B cell (primary cell): Measurements from ENCODE around the gene PRTN3. TPM values are rescaled to one million over a fixed set of nuclear protein-coding genes. Genes with fewer than 3 reads are reported as not detected.

Source experiments
- ATAC-seq: fragments of 200-7000 bp; cut with Tn5 transposase; one replicate; pipeline ENCODE4 v1.10.0; 2021; ENCODE audit warnings: low read depth, mild to moderate bottlenecking, moderate number of reproducible peaks, moderate library complexity
- CTCF ChIA-PET: fragments of 350-600 bp; sonication (Branson Sonifier 250); formaldehyde crosslinking; loops from one replicate; lab custom pipeline; 2021; ENCODE audit warnings: antibody characterized with exemption, inconsistent platforms; lab: Charles Lee
- POLR2A ChIA-PET: fragments of 350-600 bp; sonication (Branson Sonifier 250); formaldehyde crosslinking; loops from one replicate; lab custom pipeline; 2021; ENCODE audit warnings: antibody characterized with exemption; lab: Charles Lee
- DNase-seq: peaks from one replicate; pipeline ENCODE4 v3.0.0; 2013
- H2AFZ ChIP-seq: 2 replicates; pipeline ENCODE4 v1.6.1; 2012; ENCODE audit warnings: mild to moderate bottlenecking, low read depth, low read length; ENCODE audit not compliant: insufficient read depth, poor library complexity, severe bottlenecking
- H3K27ac ChIP-seq, 2 donors: 1 replicate in 1 of 2; 2 replicates in 1 of 2; pipeline ENCODE4 v1.5.1; 2012 to 2013; ENCODE audit warnings: low read length in 2 of 2, mild to moderate bottlenecking in 2 of 2, moderate library complexity in 1 of 2
- H3K27me3 ChIP-seq, 4 experiments: fragments of 200-600 bp in 1 of 4; sonication (generic) in 1 of 4; replicated peaks in 1 of 4; 1 replicate in 2 of 4; 2 replicates in 2 of 4; pipeline versions ENCODE4 v1.6.1 to v1.7.0; 2013 to 2016; ENCODE audit warnings: low read length in 3 of 4, mild to moderate bottlenecking in 2 of 4, mixed read lengths in 1 of 4, moderate library complexity in 1 of 4; ENCODE audit not compliant: insufficient read depth in 4 of 4, control insufficient read depth in 3 of 4; ENCODE audit errors: control extremely low read depth in 1 of 4
- H3K36me3 ChIP-seq, 2 experiments: replicated peaks in 1 of 2; 1 replicate in 1 of 2; 2 replicates in 1 of 2; pipeline versions ENCODE4 v1.6.1 to v1.7.1; 2013; ENCODE audit warnings: low read length in 1 of 2; ENCODE audit not compliant: insufficient read depth in 2 of 2, control insufficient read depth in 1 of 2; ENCODE audit errors: control extremely low read depth in 1 of 2, extremely low read depth in 1 of 2
- H3K4me1 ChIP-seq, 2 donors: fragments of 200-600 bp in 1 of 2; sonication (generic) in 1 of 2; 1 replicate in 1 of 2; 2 replicates in 1 of 2; pipeline versions ENCODE4 v1.5.1 to v1.6.1; 2013 to 2017; ENCODE audit warnings: low read length in 2 of 2; ENCODE audit not compliant: control insufficient read depth in 2 of 2, insufficient read depth in 2 of 2
- H3K4me2 ChIP-seq: replicated peaks from 2 replicates; pipeline ENCODE3; 2012; ENCODE audit warnings: mild to moderate bottlenecking, low read depth, low read length; ENCODE audit not compliant: poor library complexity, severe bottlenecking
- H3K4me3 ChIP-seq, 5 experiments: fragments of 200-600 bp in 1 of 5; sonication (generic) in 1 of 5; 1 replicate in 3 of 5; 2 replicates in 2 of 5; pipeline versions ENCODE4 v1.5.1 to v1.7.0; 2011 to 2016; ENCODE audit warnings: low read length in 4 of 5, mild to moderate bottlenecking in 4 of 5, low read depth in 2 of 5, control low read depth in 1 of 5, moderate library complexity in 1 of 5; ENCODE audit not compliant: insufficient read depth in 1 of 5; ENCODE audit errors: control extremely low read depth in 1 of 5, extremely low read depth in 1 of 5
- H3K79me2 ChIP-seq: fragments of 200-600 bp; sonication (generic); one replicate; pipeline ENCODE4 v1.6.0; 2016; ENCODE audit warnings: low read length; ENCODE audit not compliant: control insufficient read depth, insufficient read depth
- H3K9ac ChIP-seq: fragments of 200-600 bp; sonication (generic); 2 replicates; pipeline ENCODE4 v1.6.1; 2017; ENCODE audit warnings: mild to moderate bottlenecking, low read length, moderate library complexity
- H3K9me3 ChIP-seq, 3 donors: one replicate each; pipeline versions ENCODE4 v1.6.1 to v1.7.1; 2013; ENCODE audit warnings: low read length in 2 of 3; ENCODE audit not compliant: control insufficient read depth in 2 of 3, insufficient read depth in 1 of 3; ENCODE audit errors: control extremely low read depth in 1 of 3
- H4K20me1 ChIP-seq: 2 replicates; pipeline ENCODE4 v1.6.0; 2012; ENCODE audit warnings: mild to moderate bottlenecking, low read length; ENCODE audit not compliant: insufficient read depth, control insufficient read depth, poor library complexity, severe bottlenecking
- H3K27ac Mint-ChIP-seq: one replicate; pipeline ENCODE4 v1.8.0; 2021; ENCODE audit warnings: mixed read lengths
- H3K27me3 Mint-ChIP-seq: one replicate; pipeline ENCODE4 v1.8.0; 2021; ENCODE audit warnings: mixed read lengths
- H3K4me1 Mint-ChIP-seq: one replicate; pipeline ENCODE4 v1.8.0; 2021; ENCODE audit warnings: mixed read lengths
- H3K4me3 Mint-ChIP-seq: one replicate; pipeline ENCODE4 v1.8.0; 2021; ENCODE audit warnings: mixed read lengths
- H3K9me3 Mint-ChIP-seq: one replicate; pipeline ENCODE4 v1.8.0; 2022; ENCODE audit warnings: mixed read lengths; ENCODE audit not compliant: insufficient read depth
- CTCF ChIP-seq: fragments of 200-600 bp; IDR thresholded peaks from one replicate; pipeline ENCODE4 v1.8.0; 2022; ENCODE audit warnings: antibody characterized with exemption, mild to moderate bottlenecking
- EZH2 ChIP-seq: IDR thresholded peaks from 2 replicates; pipeline ENCODE4 v1.6.1; 2012; ENCODE audit warnings: borderline replicate concordance, low read depth, mild to moderate bottlenecking, moderate library complexity, low read length; ENCODE audit not compliant: insufficient read depth, poor library complexity, severe bottlenecking
- WGBS: methylation state at CpG from one replicate; pipeline ENCODE4 v1.1.5; 2013; ENCODE audit warnings: missing lambda C conversion rate; ENCODE audit not compliant: insufficient coverage; 5-methylcytosine and 5-hydroxymethylcytosine counted together
- intact Hi-C: fragments of 100-400 bp; cut with micrococcal nuclease; formaldehyde crosslinking; loops from one replicate; pipeline ENCODE4 v1.10.0; 2022
- polyA plus RNA-seq: library from polyadenylated mRNA; depleted of rRNA; stranded (reverse); fragments of >200 nt; gene quantifications from 2 replicates; pipeline ENCODE4 v1.2.3, GENCODE V29; 2012
- total RNA-seq, 2 donors: library from RNA; stranded (reverse); fragments of 120-200 nt in 1 of 2; gene quantifications; 1 replicate in 1 of 2; 2 replicates in 1 of 2; pipeline versions ENCODE4 v1.2.3 to v1.2.4, GENCODE V29; 2013 to 2022

Gene PRTN3
- total and polyA plus RNA-seq, 2 donors (not counting 1 experiment from before 2014, with no cell fraction given), result not detected

DNA sequence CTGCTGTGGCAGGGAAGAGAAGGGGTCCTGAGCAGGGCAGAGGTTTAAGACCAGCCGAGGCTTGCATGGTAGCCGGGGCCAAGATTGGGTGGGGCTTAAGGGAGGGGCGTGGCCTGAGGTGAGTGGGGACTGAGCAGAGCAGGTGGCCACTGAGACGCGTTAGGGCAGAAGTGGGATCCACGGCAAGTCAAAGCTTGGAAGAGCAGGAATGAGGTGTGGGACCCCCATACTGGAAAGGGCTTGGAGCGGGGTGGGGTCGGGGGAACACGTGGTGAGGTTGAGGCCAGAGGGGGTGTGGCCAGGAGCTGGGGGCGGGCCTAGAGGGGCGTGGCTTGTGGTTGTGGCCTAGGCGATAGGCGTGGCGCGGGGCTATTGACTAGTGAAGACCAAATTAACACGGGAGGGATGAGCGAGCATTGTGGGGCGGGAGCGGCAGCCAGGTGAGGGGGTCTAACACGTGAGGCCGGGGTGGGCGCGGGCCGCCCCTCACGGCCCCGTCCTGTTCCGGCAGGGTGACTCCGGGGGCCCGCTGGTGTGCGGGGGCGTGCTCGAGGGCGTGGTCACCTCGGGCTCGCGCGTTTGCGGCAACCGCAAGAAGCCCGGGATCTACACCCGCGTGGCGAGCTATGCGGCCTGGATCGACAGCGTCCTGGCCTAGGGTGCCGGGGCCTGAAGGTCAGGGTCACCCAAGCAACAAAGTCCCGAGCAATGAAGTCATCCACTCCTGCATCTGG is 21.9 kb downstream of the PRTN3 start:
- DNase-seq (peak; percentile 84), ATAC-seq (peak; percentile 34)
- Mint-ChIP-seq H3K27ac (peak overlapping the region; percentile 59), H3K4me1 (peaks cover 19% of the 10 kb centered on the region), H3K9me3 (no peaks in the 10 kb centered on the region), H3K4me3 (peak overlapping the region; percentile 79), H3K27me3 (peaks cover 7% of the 10 kb centered on the region)
- Histone ChIP-seq H3K79me2 (no peaks in the 10 kb centered on the region), H4K20me1 (no peaks in the 10 kb centered on the region), H3K27ac (no peak overlapping the region), H3K4me2 (peak overlapping the region; percentile 77), H3K9me3 (peaks cover 0 to 36% (median 0%) of the 10 kb centered on the region in 3 donors), H3K9ac (peak overlapping the region; percentile 35), H3K4me1 (peaks cover 29 to 47% of the 10 kb centered on the region in 2 donors), H3K4me3 (peak overlapping the region in 3 of 5 experiments; percentile 26 to 35 (median 27)), H3K36me3 (peaks cover 0 to under 1% of the 10 kb centered on the region in 2 experiments), H2AFZ (no peak overlapping the region), H3K27me3 (peaks cover 0 to 38% (median 8%) of the 10 kb centered on the region in 4 experiments)
- CTCF ChIA-PET, result interaction anchor here (0.7 to 3.0 kb wide), 16 partner anchors 18 to 778 kb away, joined by 3 to 67 read pairs (median 6); partner anchors contain the start of genes CNN2, KISS1R, MED16 and R3HDM4
- intact Hi-C loops, result loop anchor here (1.0 to 2.0 kb wide), 3 partner anchors 30 to 120 kb away; partner anchors contain the start of genes MED16 and RNU6-9
- POLR2A ChIA-PET, result interaction anchor here (0.6 to 3.1 kb wide), 9 partner anchors 15 to 205 kb away, joined by 3 to 23 read pairs (median 5); partner anchors contain the start of genes MED16, RNU6-9 and WDR18
- 15% methylated on average over 46 of the region's 48 CpGs for WGBS
- TF ChIP-seq CTCF (no peak), EZH2 (no peak)
